ENCODE measurements around the gene TIRAP.

DNA sequence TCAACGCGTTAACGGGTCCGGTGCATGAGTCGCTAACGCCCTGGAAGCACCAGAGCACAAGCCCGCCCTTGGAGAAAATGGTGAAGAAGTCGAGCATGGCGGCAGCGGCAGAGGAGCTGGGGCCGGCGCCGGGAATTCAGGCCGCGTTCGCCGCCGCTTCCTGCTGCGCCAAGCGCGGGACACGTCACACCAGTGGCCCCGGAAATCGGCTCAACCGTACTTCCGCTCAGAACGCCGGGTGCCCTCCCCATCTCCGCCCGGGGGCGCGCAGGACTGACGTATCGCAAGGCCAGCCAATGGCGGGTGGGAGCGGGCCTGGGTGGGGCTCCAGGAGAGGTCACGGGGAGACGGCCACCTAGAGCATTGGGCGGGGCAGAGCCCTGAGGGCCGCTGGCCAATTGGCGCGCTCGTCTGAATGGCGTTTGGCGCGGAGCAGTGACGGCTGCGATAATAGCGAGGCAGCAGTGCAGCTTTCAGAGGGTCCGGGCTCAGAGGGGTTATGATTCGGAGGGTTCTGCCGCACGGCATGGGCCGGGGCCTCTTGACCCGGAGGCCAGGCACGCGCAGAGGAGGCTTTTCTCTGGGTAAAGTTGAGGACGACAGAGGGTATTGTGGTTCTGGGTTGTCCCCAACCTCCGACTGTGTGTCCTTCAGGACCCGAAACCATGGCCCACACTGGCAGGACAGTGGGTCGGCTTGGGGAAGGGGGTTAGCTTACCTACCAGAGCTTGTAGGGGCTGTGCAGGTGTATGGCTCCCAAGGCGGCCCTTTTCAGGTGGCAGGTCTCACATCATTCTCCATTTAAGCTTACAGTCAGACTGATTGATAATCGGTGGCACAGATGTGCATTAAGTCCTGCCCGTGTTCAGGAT lies 13.9 kb upstream of the TIRAP start, which contains the start of the genes FOXRED1 and SRPRA:
- TF ChIP-seq, protein P1, sequence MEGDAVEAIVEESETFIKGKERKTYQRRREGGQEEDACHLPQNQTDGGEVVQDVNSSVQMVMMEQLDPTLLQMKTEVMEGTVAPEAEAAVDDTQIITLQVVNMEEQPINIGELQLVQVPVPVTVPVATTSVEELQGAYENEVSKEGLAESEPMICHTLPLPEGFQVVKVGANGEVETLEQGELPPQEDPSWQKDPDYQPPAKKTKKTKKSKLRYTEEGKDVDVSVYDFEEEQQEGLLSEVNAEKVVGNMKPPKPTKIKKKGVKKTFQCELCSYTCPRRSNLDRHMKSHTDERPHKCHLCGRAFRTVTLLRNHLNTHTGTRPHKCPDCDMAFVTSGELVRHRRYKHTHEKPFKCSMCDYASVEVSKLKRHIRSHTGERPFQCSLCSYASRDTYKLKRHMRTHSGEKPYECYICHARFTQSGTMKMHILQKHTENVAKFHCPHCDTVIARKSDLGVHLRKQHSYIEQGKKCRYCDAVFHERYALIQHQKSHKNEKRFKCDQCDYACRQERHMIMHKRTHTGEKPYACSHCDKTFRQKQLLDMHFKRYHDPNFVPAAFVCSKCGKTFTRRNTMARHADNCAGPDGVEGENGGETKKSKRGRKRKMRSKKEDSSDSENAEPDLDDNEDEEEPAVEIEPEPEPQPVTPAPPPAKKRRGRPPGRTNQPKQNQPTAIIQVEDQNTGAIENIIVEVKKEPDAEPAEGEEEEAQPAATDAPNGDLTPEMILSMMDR (IDR thresholded peaks at IDR 0.05), result no peak
- TF ChIP-seq USF1 (IDR thresholded peaks at IDR 0.05; ENCODE audit: borderline replicate concordance, low read depth) (peak; percentile 89), RAD21 (IDR thresholded peaks at IDR 0.05; ENCODE audit: low read length) (no peak), TAF1 (IDR thresholded peaks at IDR 0.05; ENCODE audit: borderline replicate concordance, low read depth, low read length) (peak; percentile 47; the same call in 1 of the 2 replicates), MEF2A (IDR thresholded peaks at IDR 0.05; ENCODE audit: borderline replicate concordance, low read depth) (no peak), EP300 (IDR thresholded peaks at IDR 0.05; ENCODE audit: borderline replicate concordance in 1 of 2, low read depth in 1 of 2, low read length in 1 of 2) (no peak), YY1 (IDR thresholded peaks at IDR 0.05; ENCODE audit: low read depth) (peak; percentile 81), MXI1 (IDR thresholded peaks at IDR 0.05; ENCODE audit: low read depth, low read length) (peak; percentile 84; the same call in 1 of the 2 replicates), MAX (IDR thresholded peaks at IDR 0.05; ENCODE audit: low read depth) (peak; percentile 82)
